Measurements from ENCODE around the gene UBE2U.

The UBE2U gene

GRCh38 chr1:64280001-64280400 is 76.6 kb downstream of the UBE2U start:
- Histone ChIP-seq H3K4me1 (ENCODE audit: control insufficient read depth, insufficient read depth, low read length) (peaks cover 4% of the 10 kb centered on the region), H3K9me3 (ENCODE audit: control insufficient read depth, insufficient read depth, low read depth, low read length) (no peaks in the 10 kb centered on the region), H3K36me3 (ENCODE audit: control insufficient read depth in 2 of 2, insufficient read depth in 1 of 2, low read length in 2 of 2) (no peaks in the 10 kb centered on the region), H3K27ac (ENCODE audit: extremely low read depth, low read depth, low read length) (no peak overlapping the region), H3K4me3 (ENCODE audit: low read depth, low read length) (no peak overlapping the region)
- ChIA-PET CTCF (no interaction called here), POLR2A (no interaction called here)
- no peak for TF ChIP-seq ZBTB20 (tag by site-specific recombination; IDR thresholded peaks at IDR 0.05)
- no peak for TF ChIP-seq ZNF19 (tag by site-specific recombination; IDR thresholded peaks at IDR 0.05; ENCODE audit: low read depth)
- no peak for TF ChIP-seq ZNF169 (tag by site-specific recombination; IDR thresholded peaks at IDR 0.05)
- no peak for TF ChIP-seq ZNF324 (tag by site-specific recombination; IDR thresholded peaks at IDR 0.05)
- no peak for TF ChIP-seq ZNF433 (tag by site-specific recombination; IDR thresholded peaks at IDR 0.05; ENCODE audit: low read depth)

DNA sequence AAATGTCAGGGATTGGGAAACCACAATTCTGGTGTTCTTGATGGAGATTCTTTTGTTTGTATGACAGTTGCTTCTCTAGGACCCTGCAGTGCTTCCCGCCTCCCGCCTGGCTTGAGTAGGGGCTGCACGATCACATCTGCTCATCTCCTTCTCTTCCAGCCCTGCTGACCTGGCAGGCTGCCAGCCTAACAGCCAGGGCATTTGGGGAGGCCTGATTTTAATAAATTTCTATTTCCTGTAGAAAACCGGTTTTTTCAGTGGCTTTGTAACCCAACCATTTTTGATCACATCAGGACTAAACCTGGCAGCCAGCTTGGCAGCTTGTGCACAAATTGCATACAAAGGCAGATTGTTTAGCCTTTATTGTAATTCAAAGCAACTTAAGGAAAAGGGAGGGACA is 78.9 kb downstream of the UBE2U start:
- peaks cover 11% of the 10 kb centered on the region for H3K4me1 ChIP-seq (ENCODE audit: control insufficient read depth, insufficient read depth, low read length)
- no peaks in the 10 kb centered on the region for H3K9me3 ChIP-seq (ENCODE audit: control insufficient read depth, insufficient read depth, low read depth, low read length)
- ChIA-PET POLR2A (no interaction called here), CTCF (no interaction called here)
- no peaks in the 10 kb centered on the region for H3K36me3 ChIP-seq (ENCODE audit: control insufficient read depth in 2 of 2, insufficient read depth in 1 of 2, low read length in 2 of 2)
- TF ChIP-seq, protein P1, sequence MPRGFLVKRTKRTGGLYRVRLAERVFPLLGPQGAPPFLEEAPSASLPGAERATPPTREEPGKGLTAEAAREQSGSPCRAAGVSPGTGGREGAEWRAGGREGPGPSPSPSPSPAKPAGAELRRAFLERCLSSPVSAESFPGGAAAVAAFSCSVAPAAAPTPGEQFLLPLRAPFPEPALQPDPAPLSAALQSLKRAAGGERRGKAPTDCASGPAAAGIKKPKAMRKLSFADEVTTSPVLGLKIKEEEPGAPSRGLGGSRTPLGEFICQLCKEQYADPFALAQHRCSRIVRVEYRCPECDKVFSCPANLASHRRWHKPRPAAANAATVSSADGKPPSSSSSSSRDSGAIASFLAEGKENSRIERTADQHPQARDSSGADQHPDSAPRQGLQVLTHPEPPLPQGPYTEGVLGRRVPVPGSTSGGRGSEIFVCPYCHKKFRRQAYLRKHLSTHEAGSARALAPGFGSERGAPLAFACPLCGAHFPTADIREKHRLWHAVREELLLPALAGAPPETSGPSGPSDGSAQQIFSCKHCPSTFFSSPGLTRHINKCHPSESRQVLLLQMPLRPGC (tag by site-specific recombination; IDR thresholded peaks at IDR 0.05), result no peak
- peak; percentile 33; the same call in 1 of the 2 replicates for TF ChIP-seq ZNF335 (tag by site-specific recombination; conservative IDR thresholded peaks at IDR 0.05)
- no peak for TF ChIP-seq REPIN1 (tag by site-specific recombination; IDR thresholded peaks at IDR 0.05; ENCODE audit: low read depth)
- TF ChIP-seq, protein P2, sequence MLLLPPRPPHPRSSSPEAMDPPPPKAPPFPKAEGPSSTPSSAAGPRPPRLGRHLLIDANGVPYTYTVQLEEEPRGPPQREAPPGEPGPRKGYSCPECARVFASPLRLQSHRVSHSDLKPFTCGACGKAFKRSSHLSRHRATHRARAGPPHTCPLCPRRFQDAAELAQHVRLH (tag by site-specific recombination; IDR thresholded peaks at IDR 0.05), result no peak
- TF ChIP-seq KLF9 (tag by site-specific recombination; IDR thresholded peaks at IDR 0.05; ENCODE audit: low read depth), result no peak
- no peak overlapping the region for H3K27ac ChIP-seq (ENCODE audit: extremely low read depth, low read depth, low read length)
- no peak overlapping the region for H3K4me3 ChIP-seq (ENCODE audit: low read depth, low read length)

- CTCF ChIA-PET, result interaction anchor here (0.9 kb wide), 1 partner anchor 18 kb away, joined by 3 read pairs; no protein-coding TSS in a partner anchor
- Histone ChIP-seq H3K27ac (ENCODE audit: extremely low read depth, low read depth, low read length) (no peak overlapping the region), H3K4me3 (ENCODE audit: low read depth, low read length) (no peak overlapping the region), H3K9me3 (ENCODE audit: control insufficient read depth, insufficient read depth, low read depth, low read length) (no peaks in the 10 kb centered on the region), H3K4me1 (ENCODE audit: control insufficient read depth, insufficient read depth, low read length) (peaks cover 11% of the 10 kb centered on the region), H3K36me3 (ENCODE audit: control insufficient read depth in 2 of 2, insufficient read depth in 1 of 2, low read length in 2 of 2) (no peaks in the 10 kb centered on the region)
- no peak for TF ChIP-seq ZNF248 (tag by site-specific recombination; IDR thresholded peaks at IDR 0.05)
- TF ChIP-seq, protein P3, sequence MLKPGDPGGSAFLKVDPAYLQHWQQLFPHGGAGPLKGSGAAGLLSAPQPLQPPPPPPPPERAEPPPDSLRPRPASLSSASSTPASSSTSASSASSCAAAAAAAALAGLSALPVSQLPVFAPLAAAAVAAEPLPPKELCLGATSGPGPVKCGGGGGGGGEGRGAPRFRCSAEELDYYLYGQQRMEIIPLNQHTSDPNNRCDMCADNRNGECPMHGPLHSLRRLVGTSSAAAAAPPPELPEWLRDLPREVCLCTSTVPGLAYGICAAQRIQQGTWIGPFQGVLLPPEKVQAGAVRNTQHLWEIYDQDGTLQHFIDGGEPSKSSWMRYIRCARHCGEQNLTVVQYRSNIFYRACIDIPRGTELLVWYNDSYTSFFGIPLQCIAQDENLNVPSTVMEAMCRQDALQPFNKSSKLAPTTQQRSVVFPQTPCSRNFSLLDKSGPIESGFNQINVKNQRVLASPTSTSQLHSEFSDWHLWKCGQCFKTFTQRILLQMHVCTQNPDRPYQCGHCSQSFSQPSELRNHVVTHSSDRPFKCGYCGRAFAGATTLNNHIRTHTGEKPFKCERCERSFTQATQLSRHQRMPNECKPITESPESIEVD (tag by site-specific recombination; IDR thresholded peaks at IDR 0.05), result 0 out of 2 replicates have a peak, but pooled peaks have one; percentile 13
- POLR2A ChIA-PET, result interaction anchor here (0.9 kb wide), 1 partner anchor 57 kb away, joined by 3 read pairs; no protein-coding TSS in a partner anchor
These were observed 83.6 kb downstream of the UBE2U start for GRCh38 chr1:64287071-64287470.

DNA sequence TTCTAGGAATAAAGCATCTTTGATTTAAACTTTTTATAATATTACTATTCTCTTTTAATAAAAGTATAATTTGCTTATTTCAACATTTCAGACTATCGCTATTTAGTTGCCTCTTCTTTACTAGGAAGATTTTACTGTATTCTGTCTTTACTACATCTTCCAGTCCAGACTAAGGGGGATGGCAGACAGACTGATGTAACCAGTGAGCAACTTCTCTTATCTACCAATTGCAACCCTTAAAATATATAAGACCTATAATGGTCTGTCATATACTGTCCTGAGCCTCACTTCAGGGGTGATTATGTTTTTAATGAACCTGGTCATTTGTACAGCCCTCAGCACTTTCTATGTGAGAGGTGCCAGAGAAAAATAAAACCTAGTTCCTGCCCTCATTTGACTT is 87.0 kb downstream of the UBE2U start:
- H3K4me1 ChIP-seq (ENCODE audit: control insufficient read depth, insufficient read depth, low read length), result peaks cover 7% of the 10 kb centered on the region; the same call in 1 of the 2 replicates
- H3K9me3 ChIP-seq (ENCODE audit: control insufficient read depth, insufficient read depth, low read depth, low read length), result no peaks in the 10 kb centered on the region
- ChIA-PET CTCF (interaction anchor here (0.6 to 0.7 kb wide), 2 partner anchors 85 to 497 kb away, joined by 3 to 4 read pairs; no protein-coding TSS in a partner anchor), POLR2A (no interaction called here)
- no peak for TF ChIP-seq ZBTB48 (tag by site-specific recombination; IDR thresholded peaks at IDR 0.05)
- TF ChIP-seq ZIC2 (tag by site-specific recombination; IDR thresholded peaks at IDR 0.05), result no peak
- TF ChIP-seq TCF7L2 (IDR thresholded peaks at IDR 0.05; ENCODE audit: borderline replicate concordance, low read depth, low read length), result no peak
- no peak for TF ChIP-seq ZNF639 (tag by site-specific recombination; IDR thresholded peaks at IDR 0.05)
- no peak for TF ChIP-seq ZBTB8A (tag by site-specific recombination; IDR thresholded peaks at IDR 0.05)
- no peak for TF ChIP-seq ZNF791 (tag by site-specific recombination; IDR thresholded peaks at IDR 0.05)
- TF ChIP-seq, protein P4, sequence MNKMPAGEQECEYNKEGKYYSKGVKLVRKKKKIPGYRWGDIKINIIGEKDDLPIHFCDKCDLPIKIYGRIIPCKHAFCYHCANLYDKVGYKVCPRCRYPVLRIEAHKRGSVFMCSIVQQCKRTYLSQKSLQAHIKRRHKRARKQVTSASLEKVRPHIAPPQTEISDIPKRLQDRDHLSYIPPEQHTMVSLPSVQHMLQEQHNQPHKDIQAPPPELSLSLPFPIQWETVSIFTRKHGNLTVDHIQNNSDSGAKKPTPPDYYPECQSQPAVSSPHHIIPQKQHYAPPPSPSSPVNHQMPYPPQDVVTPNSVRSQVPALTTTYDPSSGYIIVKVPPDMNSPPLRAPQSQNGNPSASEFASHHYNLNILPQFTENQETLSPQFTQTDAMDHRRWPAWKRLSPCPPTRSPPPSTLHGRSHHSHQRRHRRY (tag by site-specific recombination; IDR thresholded peaks at IDR 0.05), result no peak
- no peak for TF ChIP-seq HOXD13 (CRISPR knock-in tag; IDR thresholded peaks at IDR 0.05; ENCODE audit: borderline replicate concordance)
- no peak for TF ChIP-seq ZFHX2 (tag by site-specific recombination; conservative IDR thresholded peaks at IDR 0.05)
- TF ChIP-seq ZNF239 (tag by site-specific recombination; IDR thresholded peaks at IDR 0.05), result no peak
- no peak for TF ChIP-seq GLI4 (tag by site-specific recombination; IDR thresholded peaks at IDR 0.05)
- no peak overlapping the region for H3K27ac ChIP-seq (ENCODE audit: extremely low read depth, low read depth, low read length)
- H3K4me3 ChIP-seq (ENCODE audit: low read depth, low read length), result no peak overlapping the region
- no peaks in the 10 kb centered on the region for H3K36me3 ChIP-seq (ENCODE audit: control insufficient read depth in 2 of 2, insufficient read depth in 1 of 2, low read length in 2 of 2)
